GM19025 (cell line): ENCODE data around the gene RFLNA.

Experiments used
- ATAC-seq: cut with Tn5 transposase; IDR thresholded peaks from one replicate; pipeline ENCODE4 v1.9.1; 2021; ENCODE audit warnings: mild to moderate bottlenecking, low read depth, moderate library complexity; ENCODE audit not compliant: unreplicated experiment

The RFLNA gene

DNA sequence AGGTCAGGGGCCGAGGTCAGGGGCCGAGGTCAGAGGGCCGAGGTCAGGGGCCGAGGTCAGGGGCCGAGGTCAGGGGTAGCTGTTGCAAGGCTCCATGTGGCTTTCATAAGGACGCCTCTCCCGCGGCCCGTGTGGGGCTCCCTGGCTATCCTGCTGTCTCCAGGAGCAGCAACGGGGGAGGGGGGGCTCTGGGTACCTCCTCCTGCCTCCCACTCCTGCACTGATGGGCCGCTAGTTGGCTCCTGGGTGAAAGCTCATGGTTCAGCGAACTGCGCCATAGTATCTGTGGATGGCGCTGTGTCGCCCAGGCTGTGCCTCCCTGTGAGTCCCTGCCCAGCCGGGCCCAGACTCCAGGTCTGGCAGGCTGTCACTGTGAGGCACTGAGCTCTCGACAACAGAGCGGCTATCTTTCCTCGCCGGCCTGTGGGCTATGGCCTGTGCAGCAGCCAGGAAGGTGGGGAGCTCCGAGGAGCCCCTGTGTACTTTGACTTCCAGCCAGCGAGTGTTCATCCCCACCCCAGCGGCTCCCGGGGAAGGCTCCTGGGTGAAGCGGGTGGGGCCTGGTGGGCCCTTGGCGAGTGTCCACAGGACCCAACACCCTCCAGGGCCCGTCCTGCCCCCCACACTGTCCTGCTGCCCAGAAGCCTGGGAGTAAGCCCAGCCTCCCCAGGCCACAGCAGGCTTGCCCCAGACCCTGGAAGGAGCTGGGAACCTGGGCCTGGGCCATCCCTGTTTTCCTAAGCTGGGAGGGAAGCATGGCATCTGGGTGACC lies 8.1 kb downstream of the RFLNA start:
- ATAC-seq: no peak

- ATAC-seq: no peak
Measured at GRCh38 chr12:124303579-124304313, 8.9 kb downstream of the RFLNA start.

GRCh38 chr12:124304314-124304790 lies 9.5 kb downstream of the RFLNA start:
- ATAC-seq: no peak

DNA sequence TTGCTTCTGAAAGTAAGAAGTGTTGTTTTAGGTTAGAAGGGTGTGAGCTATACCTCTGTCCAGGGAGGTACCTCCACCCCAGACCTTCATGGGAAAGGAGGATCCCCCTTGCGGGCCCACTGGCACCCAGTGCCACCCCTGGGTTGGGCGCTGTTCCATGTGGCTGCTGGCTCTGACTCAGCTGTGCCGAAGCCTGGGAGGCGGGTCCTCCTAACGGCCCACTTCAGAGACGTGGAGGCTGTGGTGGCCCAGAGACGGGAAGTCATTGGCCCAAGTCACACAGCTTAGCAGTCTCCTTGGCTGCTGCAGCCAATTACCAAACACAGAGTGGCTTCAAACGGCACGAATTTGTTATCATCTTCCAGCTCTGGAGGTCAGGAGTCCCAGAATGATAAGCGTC lies 10.2 kb downstream of the RFLNA start:
- no peak for ATAC-seq

GRCh38 chr12:124305776-124306685 lies 11.1 kb downstream of the RFLNA start:
- no peak for ATAC-seq

DNA sequence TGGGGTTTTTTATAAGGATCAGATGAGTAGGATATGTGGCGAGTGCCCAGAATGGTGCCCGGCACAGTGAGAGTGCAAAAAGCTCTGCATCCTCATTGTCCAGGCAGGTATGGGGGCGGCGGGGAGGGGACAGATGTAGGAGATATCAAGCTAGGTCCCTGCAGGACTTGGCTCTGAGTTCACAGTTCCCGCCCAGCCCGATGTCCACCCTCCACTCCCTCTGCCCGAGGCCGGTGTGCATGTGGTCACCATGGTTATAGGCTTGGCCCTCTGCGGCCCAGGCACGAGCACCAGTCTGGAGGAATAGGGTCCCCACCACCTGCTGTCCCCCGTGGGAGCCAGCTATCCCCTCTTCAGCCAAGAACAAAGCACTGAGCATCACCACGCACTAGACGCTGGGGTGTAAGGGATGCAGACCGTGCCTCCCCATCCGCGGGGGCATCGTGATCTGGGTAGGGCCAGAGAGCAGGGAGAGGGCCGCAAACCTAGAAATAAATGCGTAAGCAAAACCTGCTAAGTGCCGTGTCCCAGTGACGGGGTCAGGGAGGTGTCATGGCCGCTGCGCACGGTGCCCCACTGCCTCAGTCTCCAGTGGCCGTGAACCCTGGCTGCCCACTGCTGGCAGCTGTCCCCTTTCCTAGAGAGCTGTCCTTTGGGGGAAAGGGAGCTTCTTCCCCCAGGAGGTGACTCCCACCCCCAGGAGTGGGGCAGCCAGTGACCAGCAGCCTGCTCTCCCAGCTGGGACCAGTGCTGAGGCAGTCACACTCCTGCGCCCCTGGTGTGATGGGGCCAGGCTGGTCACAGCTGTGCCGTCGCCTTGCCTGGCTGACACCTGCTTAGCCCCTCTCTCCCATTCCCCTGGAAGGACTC lies 12.0 kb downstream of the RFLNA start:
- ATAC-seq: no peak

DNA sequence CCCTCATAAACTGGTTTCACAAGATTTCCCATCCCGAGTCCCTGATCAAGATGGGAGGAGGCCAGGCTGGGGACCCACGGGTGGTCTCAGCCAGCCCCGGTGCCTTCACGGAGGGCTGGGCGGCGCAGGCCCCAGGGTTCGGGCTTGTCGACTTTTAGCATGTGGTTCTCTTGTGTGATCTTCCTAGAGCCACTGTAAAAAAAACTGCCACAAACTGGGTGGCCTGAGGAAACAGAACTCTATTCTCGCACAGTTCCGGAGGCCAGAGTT lies 12.6 kb downstream of the RFLNA start:
- no peak for ATAC-seq

GRCh38 chr12:124308741-124309140 lies 13.8 kb downstream of the RFLNA start:
- no peak for ATAC-seq

DNA sequence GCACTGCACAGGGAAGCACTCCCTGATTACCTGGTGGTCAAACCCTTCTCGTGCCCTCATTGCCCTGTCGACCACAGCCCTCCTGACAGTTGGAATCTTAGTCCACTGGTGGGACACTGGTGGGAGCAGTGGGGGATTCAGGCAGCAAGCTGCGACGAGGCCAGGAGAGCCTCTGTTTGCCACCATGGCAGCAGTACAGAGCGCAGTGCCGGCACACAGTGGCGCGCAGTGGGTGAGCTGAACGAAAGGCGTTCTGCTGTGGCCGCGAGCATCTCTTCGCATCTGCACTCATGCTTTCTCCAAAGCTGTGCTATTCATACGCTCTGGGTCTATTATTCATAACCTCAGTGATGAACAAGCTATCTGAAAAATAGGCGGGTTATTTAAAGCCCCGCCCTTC lies 14.3 kb downstream of the RFLNA start:
- ATAC-seq: no peak

DNA sequence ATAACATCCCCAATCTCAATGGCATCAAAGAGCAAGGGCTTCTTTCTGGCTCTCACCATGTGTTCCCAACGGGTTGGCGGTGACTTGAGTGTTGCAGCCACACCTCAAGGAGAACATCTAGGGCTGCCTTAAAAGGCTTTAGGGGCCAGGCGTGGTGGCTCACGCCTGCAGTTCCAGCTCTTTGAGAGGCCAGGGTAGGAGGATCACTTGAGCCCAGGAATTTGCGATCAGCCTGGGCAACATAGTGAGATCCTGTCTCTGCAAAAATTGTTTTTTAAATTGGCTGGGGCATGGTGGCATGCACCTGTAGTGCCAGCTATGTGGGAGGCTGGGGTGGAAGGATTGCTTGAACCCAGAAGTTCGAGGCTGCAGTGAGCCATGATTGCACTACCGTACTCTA lies 14.9 kb downstream of the RFLNA start:
- no peak for ATAC-seq

GRCh38 chr12:124310178-124310577 lies 15.3 kb downstream of the RFLNA start:
- no peak for ATAC-seq

DNA sequence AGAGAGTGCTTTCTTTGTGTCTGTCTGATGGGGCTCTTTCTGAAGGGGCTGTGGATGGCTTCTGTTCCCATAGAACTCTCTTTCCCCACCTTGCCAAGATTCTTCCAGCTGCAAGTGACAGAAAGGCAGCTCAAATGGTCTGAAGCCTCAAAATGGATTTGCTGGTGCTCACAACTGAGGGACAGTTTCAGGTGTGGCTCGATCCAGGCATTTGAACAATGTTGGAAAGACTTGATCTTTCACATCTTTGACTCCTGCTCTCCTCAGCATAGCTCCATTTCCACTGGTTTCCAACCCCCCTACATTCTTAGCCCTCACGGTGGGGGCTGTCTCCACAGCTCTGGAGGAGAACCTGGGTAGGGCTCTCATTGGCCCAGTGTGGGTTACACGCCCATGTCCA lies 15.9 kb downstream of the RFLNA start:
- ATAC-seq: no peak

- ATAC-seq: no peak
Measured at GRCh38 chr12:124311292-124312109, 16.6 kb downstream of the RFLNA start.

DNA sequence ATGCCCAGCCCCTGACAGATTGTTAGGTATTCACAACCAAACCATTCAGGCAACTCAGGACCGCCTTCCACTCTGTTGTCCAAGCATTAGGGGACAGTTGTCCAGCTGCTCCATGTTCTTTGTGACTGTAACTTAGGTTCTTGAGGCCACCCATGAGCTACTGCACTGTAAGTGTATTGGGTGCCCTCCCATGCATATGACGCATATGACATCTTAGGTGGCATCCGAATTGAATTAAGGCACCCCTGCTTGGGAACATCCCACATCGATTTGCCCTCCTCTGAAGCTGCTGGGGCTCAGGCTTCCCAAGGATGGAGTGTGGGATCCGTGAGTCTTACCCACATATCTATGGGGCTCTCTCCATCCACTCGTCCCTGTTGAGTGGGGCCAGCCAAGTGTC lies 17.7 kb downstream of the RFLNA start:
- no peak for ATAC-seq

- ATAC-seq: no peak
Measured at GRCh38 chr12:124314207-124314606, 19.3 kb downstream of the RFLNA start.

- no peak for ATAC-seq
Measured at GRCh38 chr12:124314766-124315165, 19.9 kb downstream of the RFLNA start.

- ATAC-seq: no peak
Measured at GRCh38 chr12:124315372-124316044, 20.6 kb downstream of the RFLNA start.

DNA sequence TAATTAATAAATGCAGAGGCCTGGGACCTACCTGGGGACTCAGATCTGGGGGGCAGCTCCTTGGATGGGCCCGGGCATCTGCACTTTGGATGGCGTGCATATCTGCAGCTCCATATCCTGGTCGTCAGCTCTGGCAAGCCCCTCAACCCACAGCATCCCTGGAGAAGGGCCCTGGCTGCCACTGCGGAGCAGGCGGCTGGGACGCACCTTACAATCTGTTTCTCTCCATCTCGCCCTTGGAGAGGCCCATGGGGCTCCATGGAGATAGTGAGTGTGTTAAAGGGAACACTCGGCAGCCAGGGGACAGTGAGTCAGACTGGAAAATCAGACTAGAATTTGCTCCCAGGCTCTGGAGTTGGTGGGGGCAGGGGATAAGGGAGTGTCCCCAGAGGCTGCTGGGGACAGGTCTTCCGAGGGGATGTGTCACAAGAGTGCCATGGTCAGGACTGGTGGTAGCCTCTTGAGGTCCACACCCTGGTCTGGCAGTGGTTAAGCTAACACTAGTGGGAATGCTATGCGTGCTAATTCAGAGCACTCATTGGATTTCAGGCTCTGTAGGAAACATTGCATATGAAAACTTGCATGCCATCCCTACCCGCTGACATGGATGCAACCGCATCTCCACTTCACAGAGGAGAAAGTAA lies 21.5 kb downstream of the RFLNA start:
- no peak for ATAC-seq
